Stimulated activated CD4-positive, alpha-beta T cell treated with anti-CD3 and anti-CD28 coated beads, TNF-alpha, amount 100 ng/mL, for 24 hours (primary cell): ENCODE measurements around the gene RNF34.
A peak's percentile ranks its signal among the peaks of the same experiment; 100 is the strongest.

Source experiments
- DNase-seq, 3 experiments: peaks; one replicate each; pipeline ENCODE4 v3.0.0-alpha.2; 2020; ENCODE audit warnings: low read depth in 3 of 3

Gene RNF34

GRCh38 chr12:121438905-121439304, 39.0 kb downstream of the RNF34 start:
- DNase-seq = no peak

- no peak for DNase-seq
Observed at GRCh38 chr12:121439715-121440114, 39.8 kb downstream of the RNF34 start.

- DNase-seq = no peak
Observed at GRCh38 chr12:121440768-121441167, 40.9 kb downstream of the RNF34 start.

GRCh38 chr12:121441555-121441954, 41.6 kb downstream of the RNF34 start:
- DNase-seq = no peak

- DNase-seq = no peak
Observed at GRCh38 chr12:121442028-121442948, 42.4 kb downstream of the RNF34 start.

- DNase-seq = peak; percentile 35 to 70 (median 43)
Observed at GRCh38 chr12:121443193-121443870, 43.4 kb downstream of the RNF34 start.

GRCh38 chr12:121443911-121444841, 44.3 kb downstream of the RNF34 start:
- no peak for DNase-seq

GRCh38 chr12:121444842-121445202, 44.9 kb downstream of the RNF34 start:
- no peak for DNase-seq

- no peak for DNase-seq
Observed at GRCh38 chr12:121446750-121447149, 46.8 kb downstream of the RNF34 start.

- no peak for DNase-seq
Observed at GRCh38 chr12:121448771-121449315, 48.9 kb downstream of the RNF34 start.

GRCh38 chr12:121451961-121452339, 52.0 kb downstream of the RNF34 start:
- no peak for DNase-seq

- no peak for DNase-seq
Observed at GRCh38 chr12:121452340-121452984, 52.5 kb downstream of the RNF34 start.

- no peak for DNase-seq
Observed at GRCh38 chr12:121452985-121453360, 53.1 kb downstream of the RNF34 start.

GRCh38 chr12:121453629-121454028, 53.7 kb downstream of the RNF34 start:
- no peak for DNase-seq

- no peak for DNase-seq
Observed at GRCh38 chr12:121454921-121455320, 55.0 kb downstream of the RNF34 start.

GRCh38 chr12:121455766-121456420, 56.0 kb downstream of the RNF34 start:
- DNase-seq = no peak

- no peak for DNase-seq
Observed at GRCh38 chr12:121456551-121456950, 56.6 kb downstream of the RNF34 start.

GRCh38 chr12:121461048-121461447, 61.1 kb downstream of the RNF34 start:
- DNase-seq = no peak

- DNase-seq = no peak
Observed at GRCh38 chr12:121464331-121464730, 64.4 kb downstream of the RNF34 start.

- peak in 1 of 3 experiments; percentile 42 for DNase-seq
Observed at GRCh38 chr12:121465921-121466793, 66.2 kb downstream of the RNF34 start.
